ENCODE measurements around the gene PI4KB. TPM values are rescaled to one million over a fixed set of nuclear protein-coding genes. Genes with fewer than 3 reads are reported as not detected.
"Not testable (repeated sequence)": the region's sequence is repeated elsewhere in the genome, so short reads cannot be mapped to it uniquely, and the experiment has no call there.

Gene PI4KB
- total RNA-seq, 1 experiment from 2014 or later, result 39.6 TPM

- peak; percentile 97 for DNase-seq (ENCODE audit: low read depth)
These were observed 45.8 kb downstream of the PI4KB start for GRCh38 chr1:151281225-151281968.

- DNase-seq (ENCODE audit: low read depth), result no peak
These were observed 50.0 kb downstream of the PI4KB start for GRCh38 chr1:151277249-151277648.

GRCh38 chr1:151275341-151275740 lies 51.9 kb downstream of the PI4KB start:
- DNase-seq (ENCODE audit: low read depth), result not testable (repeated sequence)

GRCh38 chr1:151273924-151274466 lies 53.2 kb downstream of the PI4KB start:
- DNase-seq (ENCODE audit: low read depth), result no peak

- DNase-seq (ENCODE audit: low read depth), result no peak
These were observed 59.5 kb downstream of the PI4KB start for GRCh38 chr1:151267760-151268159.

- DNase-seq (ENCODE audit: low read depth), result no peak
These were observed 60.4 kb downstream of the PI4KB start for GRCh38 chr1:151266821-151267220.

- no peak for DNase-seq (ENCODE audit: low read depth)
These were observed 60.9 kb downstream of the PI4KB start for GRCh38 chr1:151266315-151266714.

GRCh38 chr1:151265446-151266236 lies 61.6 kb downstream of the PI4KB start:
- no peak for DNase-seq (ENCODE audit: low read depth)

GRCh38 chr1:151259351-151259750 lies 67.9 kb downstream of the PI4KB start:
- no peak for DNase-seq (ENCODE audit: low read depth)

- peak; percentile 8 for DNase-seq (ENCODE audit: low read depth)
These were observed 71.8 kb downstream of the PI4KB start for GRCh38 chr1:151255381-151255780.

- DNase-seq (ENCODE audit: low read depth), result peak; percentile 98
These were observed 72.7 kb downstream of the PI4KB start, which contains the start of gene PSMD4 for GRCh38 chr1:151254217-151255213. Gene PSMD4 (plus strand): TSS chr1:151254734. CDS start chr1:151254783, 49 bp downstream.

- peak; percentile 69 for DNase-seq (ENCODE audit: low read depth)
These were observed 75.4 kb downstream of the PI4KB start for GRCh38 chr1:151251656-151252470.

- no peak for DNase-seq (ENCODE audit: low read depth)
These were observed 80.4 kb downstream of the PI4KB start for GRCh38 chr1:151246786-151247185.

GRCh38 chr1:151243683-151244216 lies 83.5 kb downstream of the PI4KB start:
- no peak for DNase-seq (ENCODE audit: low read depth)

- DNase-seq (ENCODE audit: low read depth), result no peak
These were observed 84.8 kb downstream of the PI4KB start for GRCh38 chr1:151242442-151242841.

Other genes with a start within 250 kb of the PI4KB start
- gene SEMA6C, start 180.8 kb downstream of the PI4KB start, total RNA-seq (2014; rRNA removed; shearing (Covaris generic)), result 0.40 TPM in 1 of 2 replicates, not detected in the other
- not detected in 2 replicates for gene TNFAIP8L2, start 170.8 kb downstream of the PI4KB start, total RNA-seq (2014; rRNA removed; shearing (Covaris generic))
- 11.4 and 13.4 TPM in 2 replicates for gene LYSMD1, start 161.5 kb downstream of the PI4KB start, total RNA-seq (2014; rRNA removed; shearing (Covaris generic))
- 76.8 and 90.9 TPM in 2 replicates for gene SCNM1, start 161.3 kb downstream of the PI4KB start, total RNA-seq (2014; rRNA removed; shearing (Covaris generic))
- 0.23 TPM in 1 of 2 replicates, not detected in the other for gene TMOD4, start 151.4 kb downstream of the PI4KB start, total RNA-seq (2014; rRNA removed; shearing (Covaris generic))
- 91.0 and 95.0 TPM in 2 replicates for gene VPS72, start 137.2 kb downstream of the PI4KB start, total RNA-seq (2014; rRNA removed; shearing (Covaris generic))
- 19.6 and 30.9 TPM in 2 replicates for gene PIP5K1A, start 128.9 kb downstream of the PI4KB start, total RNA-seq (2014; rRNA removed; shearing (Covaris generic))
- 412 and 482 TPM in 2 replicates for gene PSMD4, start 72.7 kb downstream of the PI4KB start, total RNA-seq (2014; rRNA removed; shearing (Covaris generic))
- gene ZNF687, start 45.1 kb downstream of the PI4KB start, total RNA-seq (2014; rRNA removed; shearing (Covaris generic)), result 11.4 and 11.9 TPM in 2 replicates
- gene RFX5, start 19.8 kb upstream of the PI4KB start, total RNA-seq (2014; rRNA removed; shearing (Covaris generic)), result 39.3 and 48.0 TPM in 2 replicates
- 0.65 and 1.8 TPM in 2 replicates for gene SELENBP1, start 45.3 kb upstream of the PI4KB start, total RNA-seq (2014; rRNA removed; shearing (Covaris generic))
- gene PSMB4, start 72.2 kb upstream of the PI4KB start, total RNA-seq (2014; rRNA removed; shearing (Covaris generic)), result 662 and 883 TPM in 2 replicates
- gene POGZ, start 132.1 kb upstream of the PI4KB start, total RNA-seq (2014; rRNA removed; shearing (Covaris generic)), result 8.9 and 13.7 TPM in 2 replicates
- gene CGN, start 184.0 kb upstream of the PI4KB start, total RNA-seq (2014; rRNA removed; shearing (Covaris generic)), result 3.5 and 4.1 TPM in 2 replicates
- gene TUFT1, start 212.9 kb upstream of the PI4KB start, total RNA-seq (2014; rRNA removed; shearing (Covaris generic)), result 17.9 and 19.4 TPM in 2 replicates